CD4-positive, CD25-positive, alpha-beta regulatory T cell (primary cell): Measurements from ENCODE around the gene MRPL3. TPM values are rescaled to one million over a fixed set of nuclear protein-coding genes. Genes with fewer than 3 reads are reported as not detected.

Experiments
- ATAC-seq, 2 donors: fragments of 150-1000 bp; cut with Tn5 transposase; one replicate each; pipeline ENCODE4 v1.10.0; 2021; ENCODE audit warnings: low read depth in 2 of 2, moderate number of reproducible peaks in 2 of 2, moderate library complexity in 1 of 2
- DNase-seq, 3 donors: peaks; one replicate each; pipeline versions ENCODE4 v3.0.0 to v3.0.0-alpha.2; 2012 to 2022; ENCODE audit warnings: mixed read lengths in 1 of 3
- H3K27ac ChIP-seq: one replicate; pipeline ENCODE4 v1.7.0; 2013; ENCODE audit warnings: mild to moderate bottlenecking, low read length; ENCODE audit not compliant: insufficient read depth, poor library complexity, severe bottlenecking
- H3K27me3 ChIP-seq: one replicate; pipeline ENCODE4 v1.7.0; 2013; ENCODE audit warnings: low read length; ENCODE audit not compliant: control insufficient read depth, insufficient read depth
- H3K36me3 ChIP-seq: one replicate; pipeline ENCODE4 v1.7.0; 2013; ENCODE audit warnings: mild to moderate bottlenecking, low read length, moderate library complexity; ENCODE audit not compliant: control insufficient read depth, insufficient read depth
- H3K4me1 ChIP-seq: 2 replicates; pipeline ENCODE4 v1.7.0; 2013; ENCODE audit warnings: mild to moderate bottlenecking, low read length; ENCODE audit not compliant: insufficient read depth, control insufficient read depth, poor library complexity, severe bottlenecking
- H3K4me3 ChIP-seq: one replicate; pipeline ENCODE4 v1.7.0; 2013; ENCODE audit warnings: low read depth, mild to moderate bottlenecking, low read length, moderate library complexity
- H3K9me3 ChIP-seq, 2 experiments: 1 replicate in 1 of 2; 2 replicates in 1 of 2; pipeline ENCODE4 v1.7.0; 2013; ENCODE audit warnings: low read length in 2 of 2, mild to moderate bottlenecking in 1 of 2, moderate library complexity in 1 of 2; ENCODE audit not compliant: control insufficient read depth in 2 of 2
- H3K27ac Mint-ChIP-seq, 3 donors: one replicate each; pipeline ENCODE4 v1.8.0; 2020 to 2022; ENCODE audit warnings: mild to moderate bottlenecking in 3 of 3, mixed read lengths in 3 of 3, moderate library complexity in 2 of 3
- H3K27me3 Mint-ChIP-seq: one replicate; pipeline ENCODE4 v1.8.0; 2022; ENCODE audit warnings: mild to moderate bottlenecking, mixed read lengths
- H3K36me3 Mint-ChIP-seq: one replicate; pipeline ENCODE4 v1.8.0; 2020; ENCODE audit warnings: mixed read lengths
- H3K4me1 Mint-ChIP-seq, 4 donors: one replicate each; pipeline ENCODE4 v1.8.0; 2020 to 2022; ENCODE audit warnings: mixed read lengths in 4 of 4, mild to moderate bottlenecking in 1 of 4
- H3K4me3 Mint-ChIP-seq, 4 donors: one replicate each; pipeline ENCODE4 v1.8.0; 2020 to 2022; ENCODE audit warnings: mild to moderate bottlenecking in 4 of 4, mixed read lengths in 4 of 4, moderate library complexity in 3 of 4
- H3K9me3 Mint-ChIP-seq, 7 donors: one replicate each; pipeline ENCODE4 v1.8.0; 2020 to 2022; ENCODE audit warnings: mixed read lengths in 7 of 7, mild to moderate bottlenecking in 3 of 7, moderate library complexity in 2 of 7
- polyA plus RNA-seq, 4 donors: library from polyadenylated mRNA; unstranded; fragments of 300-500 nt; fragmentation: Illumina TruSeq; gene quantifications; one replicate each; pipeline ENCODE4 v1.2.3, GENCODE V29; 2021
- total RNA-seq: library from RNA; stranded (reverse); gene quantifications from one replicate; pipeline ENCODE4 v1.2.3, GENCODE V29; 2022

MRPL3 gene
- total and polyA plus RNA-seq, 5 donors from 2014 or later, result 27.3 to 85.5 (median 71.0) TPM

DNA sequence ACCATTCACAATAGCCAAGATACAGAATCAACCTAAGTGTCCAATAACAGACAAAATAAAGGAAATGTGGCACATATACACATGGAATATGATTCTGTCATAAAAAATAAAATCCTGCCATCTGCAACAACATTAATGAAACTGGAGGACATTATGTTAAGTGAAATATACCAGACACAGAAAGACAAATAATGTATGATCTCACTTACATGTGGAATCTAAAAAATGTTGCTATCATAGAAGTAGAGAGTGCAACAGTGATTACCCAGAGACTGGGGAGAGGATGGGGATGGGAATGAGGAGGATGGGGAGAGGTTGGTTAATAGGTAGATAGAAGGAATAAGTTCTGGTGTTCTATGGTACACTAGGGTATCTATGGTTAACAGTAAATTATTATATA is 28.7 kb downstream of the MRPL3 start:
- no peak for ATAC-seq
- H3K9me3 ChIP-seq, result no peaks in the 10 kb centered on the region
- Mint-ChIP-seq H3K36me3 (peaks cover 39% of the 10 kb centered on the region), H3K4me1 (peaks cover 35 to 57% (median 40%) of the 10 kb centered on the region in 4 donors), H3K27me3 (no peaks in the 10 kb centered on the region), H3K9me3 (no peaks in the 10 kb centered on the region), H3K4me3 (no peak overlapping the region), H3K27ac (peak overlapping the region in 1 of 3 donors; percentile 30)
- no peak overlapping the region for H3K27ac ChIP-seq
- DNase-seq, result no peak
- H3K4me1 ChIP-seq, result peaks cover 4% of the 10 kb centered on the region
- peaks cover 26% of the 10 kb centered on the region for H3K36me3 ChIP-seq
- H3K27me3 ChIP-seq, result no peaks in the 10 kb centered on the region
- H3K4me3 ChIP-seq, result no peak overlapping the region

DNA sequence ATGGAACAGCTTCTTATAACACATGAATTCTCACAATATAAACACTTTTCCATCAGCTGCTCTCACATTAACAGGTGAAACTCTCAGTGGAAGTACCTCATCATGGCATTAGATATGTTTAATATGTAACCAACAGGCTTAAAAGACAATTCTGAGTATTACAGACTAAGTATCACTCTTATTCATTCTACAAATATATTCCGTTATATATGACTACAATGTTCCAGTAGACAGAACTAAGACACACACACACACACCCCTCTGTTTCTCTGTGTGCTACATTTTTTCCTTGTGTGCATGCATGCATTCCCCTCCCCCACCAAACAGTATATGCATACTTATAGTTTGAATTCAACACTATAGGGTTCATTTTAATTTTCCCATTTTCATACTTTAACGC is 32.4 kb downstream of the MRPL3 start:
- Histone ChIP-seq H3K36me3 (peaks cover 60% of the 10 kb centered on the region), H3K27me3 (no peaks in the 10 kb centered on the region), H3K4me3 (no peak overlapping the region), H3K27ac (no peak overlapping the region), H3K4me1 (peaks cover 4% of the 10 kb centered on the region), H3K9me3 (no peaks in the 10 kb centered on the region)
- Mint-ChIP-seq H3K36me3 (peaks cover 39% of the 10 kb centered on the region), H3K9me3 (no peaks in the 10 kb centered on the region), H3K27me3 (no peaks in the 10 kb centered on the region), H3K4me3 (no peak overlapping the region), H3K4me1 (peaks cover 21 to 34% (median 25%) of the 10 kb centered on the region in 4 donors), H3K27ac (no peak overlapping the region)
- no peak for ATAC-seq
- DNase-seq, result no peak

DNA sequence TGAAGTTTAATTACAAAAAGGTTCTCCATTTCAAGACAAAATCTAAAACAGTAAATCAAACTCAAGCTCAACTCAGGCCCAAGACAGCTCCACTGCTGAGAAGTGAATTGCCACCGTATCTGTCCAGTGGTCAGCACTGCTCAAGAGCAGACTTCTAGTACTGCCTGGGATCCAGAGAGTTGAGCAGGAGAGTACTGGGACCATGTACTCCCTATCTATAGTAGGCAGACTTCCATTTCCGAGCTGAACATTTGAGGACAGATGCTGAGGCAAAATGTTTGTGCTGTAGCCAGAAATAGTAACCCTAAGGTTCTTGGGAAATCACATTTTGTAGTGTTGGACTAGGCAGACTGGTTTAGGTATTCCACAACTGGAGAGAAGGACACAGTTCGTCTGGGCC is 44.1 kb downstream of the MRPL3 start:
- no peak overlapping the region for H3K4me3 ChIP-seq
- DNase-seq (no peak), ATAC-seq (no peak)
- no peaks in the 10 kb centered on the region for H3K27me3 ChIP-seq
- peaks cover 0 to 2% (median 0%) of the 10 kb centered on the region in 7 donors for H3K9me3 Mint-ChIP-seq
- H3K9me3 ChIP-seq, result no peaks in the 10 kb centered on the region
- H3K36me3 ChIP-seq, result peaks cover 17% of the 10 kb centered on the region
- H3K27ac Mint-ChIP-seq, result peak overlapping the region in 1 of 3 donors; percentile 28
- H3K27me3 Mint-ChIP-seq, result no peaks in the 10 kb centered on the region
- no peaks in the 10 kb centered on the region for H3K4me1 Mint-ChIP-seq
- H3K4me3 Mint-ChIP-seq, result no peak overlapping the region
- H3K4me1 ChIP-seq, result no peaks in the 10 kb centered on the region
- H3K36me3 Mint-ChIP-seq, result peaks cover 48% of the 10 kb centered on the region
- no peak overlapping the region for H3K27ac ChIP-seq

DNA sequence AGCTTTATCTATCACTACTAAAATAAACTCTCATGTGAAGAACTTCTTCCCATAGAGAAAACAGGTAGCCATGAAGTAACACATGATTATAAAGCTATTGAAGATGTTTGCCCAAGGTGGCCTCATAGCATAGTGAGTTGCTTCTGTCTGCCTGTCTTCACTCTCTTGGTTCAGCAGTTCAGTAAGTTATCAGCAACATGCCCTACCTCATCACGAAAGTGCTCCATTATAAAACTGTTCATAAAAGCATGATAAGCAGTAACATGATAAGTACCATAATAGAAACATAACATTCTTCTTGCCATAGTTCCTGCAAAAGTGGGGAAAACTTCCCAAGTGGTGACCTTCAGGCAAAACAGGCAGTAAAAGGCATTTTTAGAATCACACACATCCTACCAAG is 45.6 kb downstream of the MRPL3 start:
- no peaks in the 10 kb centered on the region for H3K9me3 ChIP-seq
- Mint-ChIP-seq H3K27me3 (no peaks in the 10 kb centered on the region), H3K4me3 (no peak overlapping the region)

DNA sequence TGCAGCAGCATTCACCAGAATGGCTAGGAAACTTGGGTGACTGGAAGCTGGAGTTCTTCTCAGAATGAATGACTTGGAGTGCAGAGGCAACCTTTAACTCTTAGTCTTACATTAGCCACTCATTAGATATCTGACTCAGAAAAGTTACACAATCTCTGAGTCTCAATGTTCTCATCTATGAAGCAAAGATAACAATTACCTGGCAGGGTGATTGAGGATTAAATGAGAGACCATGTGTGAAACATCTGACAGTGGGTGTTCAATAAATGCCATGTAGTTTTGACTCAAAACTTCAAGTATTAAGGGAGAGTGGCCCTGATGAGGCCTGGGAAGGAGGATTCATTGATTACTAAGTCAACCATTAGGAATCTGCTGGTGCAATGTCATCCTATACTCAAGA is 48.3 kb downstream of the MRPL3 start:
- H3K4me1 Mint-ChIP-seq, result no peaks in the 10 kb centered on the region
- no peak overlapping the region for H3K4me3 Mint-ChIP-seq
- no peak overlapping the region for H3K27ac Mint-ChIP-seq

More for the DNA sequence above, 45.6 kb downstream of the MRPL3 start:
- no peak for DNase-seq
- no peaks in the 10 kb centered on the region for H3K4me1 Mint-ChIP-seq
- Histone ChIP-seq H3K4me1 (no peaks in the 10 kb centered on the region), H3K27me3 (no peaks in the 10 kb centered on the region), H3K27ac (no peak overlapping the region), H3K4me3 (no peak overlapping the region), H3K36me3 (peaks cover 11% of the 10 kb centered on the region)
- H3K36me3 Mint-ChIP-seq, result peaks cover 39% of the 10 kb centered on the region
- no peak overlapping the region for H3K27ac Mint-ChIP-seq
- peaks cover 0 to 1% (median 0%) of the 10 kb centered on the region in 7 donors for H3K9me3 Mint-ChIP-seq
- ATAC-seq, result no peak

DNA sequence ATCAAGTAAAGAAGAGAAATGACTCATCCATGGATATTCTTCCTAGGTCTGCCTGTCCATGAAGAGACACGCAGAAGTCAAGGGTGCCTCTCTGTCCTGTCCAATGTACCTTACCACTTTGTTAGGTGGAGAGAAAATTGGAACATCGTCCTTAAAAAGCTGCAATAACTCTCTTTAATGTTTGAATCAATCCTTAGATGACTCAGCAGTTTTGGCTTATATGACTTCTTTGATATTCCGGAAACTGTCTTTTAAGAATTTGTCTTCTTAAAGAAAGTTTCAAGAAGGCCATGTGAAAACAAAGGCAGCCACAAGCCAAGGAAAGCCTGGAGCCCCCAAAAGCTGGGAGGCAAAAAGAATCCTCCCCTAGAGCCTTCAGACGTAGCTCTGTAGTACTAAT is 49.2 kb downstream of the MRPL3 start:
- DNase-seq, result no peak
- no peaks in the 10 kb centered on the region for H3K27me3 ChIP-seq
- H3K4me3 ChIP-seq, result no peak overlapping the region
- Mint-ChIP-seq H3K27ac (no peak overlapping the region), H3K4me3 (no peak overlapping the region), H3K4me1 (no peaks in the 10 kb centered on the region), H3K27me3 (no peaks in the 10 kb centered on the region), H3K36me3 (peaks cover 11% of the 10 kb centered on the region), H3K9me3 (peaks cover 0 to 6% (median 3%) of the 10 kb centered on the region in 7 donors)
- H3K4me1 ChIP-seq, result no peaks in the 10 kb centered on the region
- no peak for ATAC-seq
- no peak overlapping the region for H3K27ac ChIP-seq
- H3K9me3 ChIP-seq, result no peaks in the 10 kb centered on the region
- no peaks in the 10 kb centered on the region for H3K36me3 ChIP-seq

More for the DNA sequence above, 48.3 kb downstream of the MRPL3 start:
- Histone ChIP-seq H3K4me1 (no peaks in the 10 kb centered on the region), H3K4me3 (no peak overlapping the region), H3K9me3 (no peaks in the 10 kb centered on the region), H3K27ac (no peak overlapping the region), H3K36me3 (peaks cover under 1% of the 10 kb centered on the region), H3K27me3 (no peaks in the 10 kb centered on the region)
- Mint-ChIP-seq H3K9me3 (peaks cover 0 to 5% (median 0%) of the 10 kb centered on the region in 7 donors), H3K36me3 (peaks cover 20% of the 10 kb centered on the region), H3K27me3 (no peaks in the 10 kb centered on the region)
- DNase-seq (no peak), ATAC-seq (no peak)

DNA sequence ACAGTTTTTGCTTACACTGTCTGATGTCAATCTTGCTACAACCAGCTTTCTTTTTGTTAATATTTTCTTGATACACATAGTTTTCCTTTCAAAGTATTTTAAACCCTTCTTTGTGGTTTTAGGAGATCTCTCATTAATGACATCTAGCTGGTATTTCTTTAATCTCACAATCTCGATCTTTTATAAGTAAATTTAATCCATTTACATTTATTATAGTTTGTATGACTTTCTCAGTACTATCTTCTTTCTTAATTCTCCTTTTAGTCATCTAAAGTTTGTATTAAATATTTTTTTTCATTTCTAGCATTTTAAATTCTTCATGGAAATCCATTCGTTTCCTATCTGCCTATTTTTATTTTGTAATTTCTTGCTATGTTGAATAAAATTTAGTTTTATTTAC is 55.4 kb downstream of the MRPL3 start:
- no peaks in the 10 kb centered on the region for H3K27me3 Mint-ChIP-seq
- Histone ChIP-seq H3K36me3 (no peaks in the 10 kb centered on the region), H3K4me3 (no peak overlapping the region), H3K4me1 (no peaks in the 10 kb centered on the region), H3K9me3 (peaks cover 0 to 5% of the 10 kb centered on the region in 2 experiments), H3K27me3 (no peaks in the 10 kb centered on the region), H3K27ac (no peak overlapping the region)
- ATAC-seq (no peak), DNase-seq (no peak)
- H3K4me1 Mint-ChIP-seq, result no peaks in the 10 kb centered on the region
- H3K27ac Mint-ChIP-seq, result no peak overlapping the region
- H3K4me3 Mint-ChIP-seq, result no peak overlapping the region
- H3K9me3 Mint-ChIP-seq, result peaks cover 0 to 8% (median 4%) of the 10 kb centered on the region in 7 donors
- H3K36me3 Mint-ChIP-seq, result no peaks in the 10 kb centered on the region

DNA sequence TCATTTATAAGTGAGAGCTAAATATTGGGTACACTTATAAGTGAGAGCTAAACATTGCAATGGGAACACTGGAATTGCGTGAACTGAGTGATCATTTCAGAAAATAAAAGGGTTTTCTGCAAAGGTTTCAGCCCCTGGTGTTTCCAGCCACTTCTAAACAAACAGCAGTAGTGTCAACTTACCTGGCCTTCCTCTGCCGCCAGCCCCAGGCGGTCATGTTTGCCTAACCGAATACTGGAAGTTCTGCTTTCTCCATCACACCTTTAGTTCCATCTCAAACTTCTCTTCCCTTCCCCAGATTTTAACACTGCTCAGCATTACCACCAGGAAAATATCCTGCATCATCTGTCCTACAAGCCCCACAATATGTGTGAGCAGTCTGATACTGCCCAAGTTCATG is 58.6 kb downstream of the MRPL3 start:
- peaks cover 0 to 8% (median 1%) of the 10 kb centered on the region in 7 donors for H3K9me3 Mint-ChIP-seq
- no peaks in the 10 kb centered on the region for H3K4me1 ChIP-seq
- H3K27ac Mint-ChIP-seq, result no peak overlapping the region
- ATAC-seq (no peak), DNase-seq (no peak)
- H3K36me3 ChIP-seq, result no peaks in the 10 kb centered on the region
- H3K4me3 Mint-ChIP-seq, result no peak overlapping the region
- no peaks in the 10 kb centered on the region for H3K36me3 Mint-ChIP-seq
- peaks cover 0 to 5% of the 10 kb centered on the region in 2 experiments for H3K9me3 ChIP-seq
- H3K27me3 Mint-ChIP-seq, result no peaks in the 10 kb centered on the region
- H3K4me1 Mint-ChIP-seq, result no peaks in the 10 kb centered on the region
- H3K4me3 ChIP-seq, result no peak overlapping the region
- H3K27ac ChIP-seq, result no peak overlapping the region
- no peaks in the 10 kb centered on the region for H3K27me3 ChIP-seq
